CD4-positive, alpha-beta memory T cell (primary cell): Measurements from ENCODE around the gene FOXC1. TPM values are rescaled to one million over a fixed set of nuclear protein-coding genes. Genes with fewer than 3 reads are reported as not detected.
A peak's percentile ranks its signal among the peaks of the same experiment; 100 is the strongest.

Source experiments
- CTCF ChIA-PET: fragments of 350-600 bp; sonication (Branson Sonifier 250); formaldehyde crosslinking; loops from one replicate; lab custom pipeline; 2021; ENCODE audit warnings: inconsistent platforms; ENCODE audit not compliant: partially characterized antibody; lab: Charles Lee
- POLR2A ChIA-PET: fragments of 350-600 bp; sonication (Branson Sonifier 250); formaldehyde crosslinking; loops from one replicate; lab custom pipeline; 2021; ENCODE audit not compliant: partially characterized antibody; lab: Charles Lee
- DNase-seq, 5 donors: peaks; one replicate each; pipeline versions ENCODE4 v3.0.0 to v3.0.0-alpha.2; 2020 to 2022; ENCODE audit warnings: mixed read lengths in 1 of 5
- H3K27ac ChIP-seq: one replicate; pipeline ENCODE4 v1.7.0; 2013; ENCODE audit warnings: low read depth, low read length
- H3K27me3 ChIP-seq: 2 replicates; pipeline ENCODE4 v1.7.0; 2013; ENCODE audit warnings: mild to moderate bottlenecking, low read length, moderate library complexity; ENCODE audit not compliant: insufficient read depth
- H3K36me3 ChIP-seq: 2 replicates; pipeline ENCODE4 v1.7.0; 2013; ENCODE audit warnings: mild to moderate bottlenecking, low read length, moderate library complexity; ENCODE audit not compliant: insufficient read depth
- H3K4me1 ChIP-seq: 2 replicates; pipeline ENCODE4 v1.7.0; 2013; ENCODE audit warnings: mild to moderate bottlenecking, low read length, moderate library complexity; ENCODE audit not compliant: insufficient read depth
- H3K4me3 ChIP-seq, 2 donors: one replicate each; pipeline ENCODE4 v1.7.0; 2013; ENCODE audit warnings: low read length in 2 of 2, mild to moderate bottlenecking in 1 of 2
- H3K9me3 ChIP-seq, 2 donors: one replicate each; pipeline ENCODE4 v1.7.0; 2013; ENCODE audit warnings: low read length in 2 of 2, control low read depth in 1 of 2; ENCODE audit not compliant: control insufficient read depth in 1 of 2
- H3K27ac Mint-ChIP-seq, 7 donors: one replicate each; pipeline ENCODE4 v1.8.0; 2020 to 2021; ENCODE audit warnings: mixed read lengths in 7 of 7, mild to moderate bottlenecking in 6 of 7, inconsistent platforms in 3 of 7, moderate library complexity in 3 of 7
- H3K27me3 Mint-ChIP-seq, 2 donors: one replicate each; pipeline ENCODE4 v1.8.0; 2020 to 2021; ENCODE audit warnings: mixed read lengths in 2 of 2
- H3K36me3 Mint-ChIP-seq, 2 donors: one replicate each; pipeline ENCODE4 v1.8.0; 2020 to 2021; ENCODE audit warnings: mixed read lengths in 2 of 2, inconsistent platforms in 1 of 2, mild to moderate bottlenecking in 1 of 2
- H3K4me1 Mint-ChIP-seq, 4 donors: one replicate each; pipeline ENCODE4 v1.8.0; 2020 to 2021; ENCODE audit warnings: mixed read lengths in 4 of 4, mild to moderate bottlenecking in 1 of 4
- H3K4me3 Mint-ChIP-seq, 8 donors: one replicate each; pipeline ENCODE4 v1.8.0; 2020 to 2021; ENCODE audit warnings: mixed read lengths in 8 of 8, mild to moderate bottlenecking in 7 of 8, moderate library complexity in 6 of 8, inconsistent platforms in 3 of 8
- H3K9me3 Mint-ChIP-seq, 8 donors: one replicate each; pipeline ENCODE4 v1.8.0; 2020 to 2021; ENCODE audit warnings: mixed read lengths in 8 of 8, mild to moderate bottlenecking in 5 of 8, inconsistent platforms in 3 of 8, moderate library complexity in 1 of 8
- intact Hi-C: fragments of 100-400 bp; cut with micrococcal nuclease; formaldehyde crosslinking; loops from one replicate; pipeline ENCODE4 v1.15.1; 2023
- polyA plus RNA-seq, 2 donors: library from polyadenylated mRNA; unstranded; fragments of 300-500 nt; fragmentation: Illumina TruSeq; gene quantifications; one replicate each; pipeline ENCODE4 v1.2.3, GENCODE V29; 2021
- total RNA-seq, 2 experiments: library from RNA; stranded (reverse); gene quantifications; one replicate each; pipeline ENCODE4 v1.2.3, GENCODE V29; 2021

FOXC1 gene
- total and polyA plus RNA-seq, 4 experiments from 2014 or later: not detected

DNA sequence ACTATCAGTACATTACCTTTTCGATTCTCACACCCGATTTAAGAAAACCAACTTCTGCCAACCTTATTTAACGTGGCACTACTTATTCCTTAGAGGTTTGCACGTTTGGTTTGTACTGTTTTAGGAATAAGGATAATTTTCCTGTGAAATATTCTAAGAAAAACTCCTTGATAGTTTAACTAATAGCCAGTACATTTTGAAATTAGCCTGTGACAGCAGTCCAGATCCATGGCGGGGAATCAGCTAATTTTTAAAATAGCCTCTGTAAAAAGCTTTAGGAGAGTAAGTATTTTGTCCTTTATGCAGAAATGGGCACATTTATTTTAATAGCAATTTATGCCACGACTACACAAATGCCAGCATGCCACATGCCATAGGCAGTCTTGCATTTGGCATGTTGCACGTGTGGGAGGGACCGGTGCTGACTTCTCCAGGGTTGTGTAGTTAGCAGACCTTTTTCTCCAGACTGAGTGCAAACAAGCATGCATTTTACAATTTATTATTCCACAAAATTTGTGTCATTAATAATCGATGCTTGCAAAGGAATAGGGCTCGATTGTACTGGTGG is 6.2 kb downstream of the FOXC1 start:
- no peaks in the 10 kb centered on the region for H3K36me3 ChIP-seq
- Mint-ChIP-seq H3K4me3 (peak overlapping the region in 1 of 8 donors; percentile 25), H3K27me3 (peaks cover 42 to 51% of the 10 kb centered on the region in 2 donors), H3K36me3 (peaks cover 0 to 4% of the 10 kb centered on the region in 2 donors), H3K4me1 (peaks cover 6 to 22% (median 10%) of the 10 kb centered on the region in 4 donors), H3K27ac (peak overlapping the region in 1 of 7 donors; percentile 58), H3K9me3 (peaks cover 0 to 3% (median 0%) of the 10 kb centered on the region in 8 donors)
- peaks cover 30% of the 10 kb centered on the region for H3K27me3 ChIP-seq
- no peak overlapping the region for H3K4me3 ChIP-seq
- H3K9me3 ChIP-seq: no peaks in the 10 kb centered on the region
- intact Hi-C loops: no loop called here
- ChIA-PET POLR2A (no interaction called here), CTCF (interaction anchor here (1.1 to 1.3 kb wide), 2 partner anchors 14 to 19 kb away, joined by 3 read pairs; no protein-coding TSS in a partner anchor)
- H3K4me1 ChIP-seq: peaks cover 21% of the 10 kb centered on the region
- no peak overlapping the region for H3K27ac ChIP-seq
- no peak for DNase-seq

DNA sequence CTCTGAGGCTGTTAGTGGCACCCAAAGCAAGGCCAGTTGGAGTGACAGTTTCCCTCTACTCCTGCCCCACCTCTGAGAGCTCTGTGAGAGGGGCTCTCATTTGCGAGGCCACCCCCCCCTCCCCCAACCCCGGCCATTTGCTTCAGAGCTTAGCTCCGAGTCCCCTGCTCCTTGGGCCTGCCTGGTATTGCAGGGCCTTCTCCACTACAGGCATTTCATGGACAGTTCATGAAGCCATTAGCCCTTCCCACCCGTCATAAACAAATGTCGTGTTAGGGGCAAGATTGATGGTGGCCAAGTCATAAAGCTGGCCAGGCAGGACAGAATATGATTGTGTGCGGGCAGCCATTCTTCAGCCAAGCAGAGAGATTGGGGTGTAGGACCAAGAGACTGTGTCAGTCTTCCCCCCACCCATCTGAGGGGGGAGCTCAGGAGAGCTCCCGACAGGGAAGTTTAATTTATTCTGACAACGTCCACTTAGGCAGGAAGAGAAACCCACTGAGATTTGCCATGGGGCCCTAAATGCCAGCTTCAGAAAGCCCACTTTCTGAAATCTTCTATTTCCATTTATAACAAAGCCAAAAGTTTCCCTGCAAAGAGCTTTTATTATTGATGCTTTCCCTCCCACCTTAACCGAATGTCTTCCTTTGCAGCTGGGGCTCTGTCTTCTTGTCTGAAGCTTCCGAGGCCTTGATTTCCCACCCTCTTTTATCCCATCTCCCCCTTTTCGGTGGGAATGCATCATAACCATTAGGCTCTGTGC is 7.2 kb downstream of the FOXC1 start:
- H3K4me1 Mint-ChIP-seq: peaks cover 5 to 20% (median 9%) of the 10 kb centered on the region in 4 donors
- DNase-seq: no peak
- no peak overlapping the region for H3K4me3 Mint-ChIP-seq
- ChIA-PET POLR2A (no interaction called here), CTCF (interaction anchor here (1.5 kb wide), 1 partner anchor 1018 kb away, joined by 3 read pairs; no protein-coding TSS in a partner anchor)
- intact Hi-C loops: no loop called here
- Histone ChIP-seq H3K9me3 (no peaks in the 10 kb centered on the region), H3K4me3 (no peak overlapping the region), H3K27me3 (peaks cover 28% of the 10 kb centered on the region), H3K4me1 (peaks cover 18% of the 10 kb centered on the region), H3K36me3 (no peaks in the 10 kb centered on the region), H3K27ac (no peak overlapping the region)
- H3K27me3 Mint-ChIP-seq: peaks cover 44 to 59% of the 10 kb centered on the region in 2 donors
- H3K27ac Mint-ChIP-seq: no peak overlapping the region
- peaks cover 4% of the 10 kb centered on the region in 2 donors for H3K36me3 Mint-ChIP-seq
- H3K9me3 Mint-ChIP-seq: peaks cover 0 to 3% (median 0%) of the 10 kb centered on the region in 8 donors

DNA sequence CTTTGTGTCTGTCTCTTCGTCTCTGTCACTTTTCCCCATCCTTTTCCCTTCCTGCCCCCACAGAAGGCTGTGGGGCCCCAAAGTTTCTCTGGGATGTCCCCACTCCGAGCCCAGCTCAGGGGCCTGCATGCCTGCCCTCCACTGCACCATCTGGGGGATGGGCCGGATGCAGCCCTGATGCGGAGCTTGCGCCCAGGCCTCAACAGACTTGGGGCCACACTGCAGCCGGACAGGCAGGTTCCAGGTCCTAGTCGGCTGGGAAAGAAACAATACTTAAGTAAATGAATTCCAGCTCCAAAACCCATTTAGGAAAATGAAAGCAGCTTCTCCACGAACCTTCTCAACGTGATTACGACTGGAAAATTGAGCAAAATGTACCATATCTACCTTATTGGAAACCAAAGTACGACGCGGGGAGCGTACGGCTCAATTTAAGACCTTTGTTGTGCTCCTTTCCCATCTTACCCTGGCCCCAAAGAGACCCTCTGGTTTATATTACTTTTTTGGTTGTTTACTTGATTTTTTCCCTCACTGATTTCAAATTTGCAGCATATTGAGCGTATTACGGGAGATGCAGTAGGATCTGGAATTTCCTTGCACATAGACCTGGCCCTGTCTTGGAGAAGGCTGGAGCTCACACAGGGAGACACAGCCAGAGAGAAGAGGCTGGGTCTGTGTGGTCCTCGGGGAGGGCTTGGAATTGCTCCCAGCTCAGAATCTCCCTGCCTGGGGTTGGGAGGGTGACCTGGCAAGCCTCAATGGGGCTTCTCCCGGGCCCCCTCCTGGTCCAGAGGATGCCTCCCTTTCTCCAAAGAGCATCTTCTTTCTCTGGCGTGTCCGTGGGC is 8.0 kb downstream of the FOXC1 start:
- intact Hi-C loops: no loop called here
- Histone ChIP-seq H3K4me3 (no peak overlapping the region), H3K27ac (no peak overlapping the region), H3K36me3 (no peaks in the 10 kb centered on the region), H3K4me1 (peaks cover 10% of the 10 kb centered on the region), H3K9me3 (no peaks in the 10 kb centered on the region), H3K27me3 (peaks cover 20% of the 10 kb centered on the region)
- CTCF ChIA-PET: interaction anchor here (1.5 kb wide), 1 partner anchor 1017 kb away, joined by 3 read pairs; no protein-coding TSS in a partner anchor
- POLR2A ChIA-PET: no interaction called here
- Mint-ChIP-seq H3K27ac (no peak overlapping the region), H3K36me3 (peaks cover 3 to 12% of the 10 kb centered on the region in 2 donors), H3K27me3 (peaks cover 45 to 58% of the 10 kb centered on the region in 2 donors), H3K9me3 (no peaks in the 10 kb centered on the region), H3K4me3 (peak overlapping the region in 2 of 8 donors; percentile 0 to 26), H3K4me1 (peaks cover 2 to 12% (median 4%) of the 10 kb centered on the region in 4 donors)
- DNase-seq: no peak

DNA sequence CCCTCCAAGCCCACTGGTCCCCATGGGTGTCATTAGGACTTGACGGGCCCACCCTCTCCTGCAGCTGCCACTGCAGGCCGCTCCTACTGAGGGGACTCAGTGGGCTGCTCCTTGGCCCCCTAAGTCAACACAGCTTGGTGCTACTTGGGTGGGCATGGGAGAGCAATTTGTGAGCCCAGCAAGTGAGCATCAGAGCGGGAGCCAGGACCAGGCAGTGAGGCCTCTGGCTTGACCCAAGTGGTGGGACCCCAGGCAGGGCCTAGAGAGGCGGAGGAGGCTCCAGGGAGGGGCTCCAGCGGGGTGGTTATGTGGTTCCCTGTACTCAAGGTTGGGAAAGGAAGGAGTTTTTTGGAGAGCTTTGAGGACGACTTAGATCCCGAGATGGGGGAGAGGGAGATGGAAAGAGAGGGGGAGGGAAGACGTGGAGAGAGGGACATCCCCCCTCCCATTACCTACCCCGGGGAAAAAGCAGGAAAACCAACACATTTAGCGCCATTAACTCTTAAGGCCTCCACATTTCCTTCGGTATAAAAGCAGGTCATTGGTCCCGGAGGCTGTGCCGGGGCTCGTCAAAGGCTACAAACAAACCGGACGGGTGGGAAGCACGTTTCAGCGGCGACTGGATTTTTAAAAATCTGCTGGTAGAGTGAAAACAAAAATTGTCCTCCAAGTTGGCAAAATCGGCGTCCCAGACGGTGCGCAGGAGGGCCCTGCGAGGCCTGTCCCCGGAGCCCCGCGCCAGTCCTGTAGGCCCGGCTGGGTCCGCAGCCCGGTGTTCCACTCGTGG is 8.8 kb downstream of the FOXC1 start:
- Histone ChIP-seq H3K27me3 (peaks cover 12% of the 10 kb centered on the region), H3K4me1 (peaks cover 8% of the 10 kb centered on the region), H3K27ac (no peak overlapping the region), H3K4me3 (no peak overlapping the region), H3K36me3 (no peaks in the 10 kb centered on the region), H3K9me3 (no peaks in the 10 kb centered on the region)
- intact Hi-C loops: no loop called here
- POLR2A ChIA-PET: no interaction called here
- Mint-ChIP-seq H3K9me3 (no peaks in the 10 kb centered on the region), H3K4me1 (peaks cover 2 to 5% (median 3%) of the 10 kb centered on the region in 4 donors), H3K27ac (no peak overlapping the region), H3K36me3 (peaks cover 4 to 19% of the 10 kb centered on the region in 2 donors), H3K4me3 (peak overlapping the region in 3 of 8 donors; percentile 13 to 36 (median 13)), H3K27me3 (peaks cover 45 to 58% of the 10 kb centered on the region in 2 donors)
- DNase-seq: no peak
- CTCF ChIA-PET: no interaction called here

DNA sequence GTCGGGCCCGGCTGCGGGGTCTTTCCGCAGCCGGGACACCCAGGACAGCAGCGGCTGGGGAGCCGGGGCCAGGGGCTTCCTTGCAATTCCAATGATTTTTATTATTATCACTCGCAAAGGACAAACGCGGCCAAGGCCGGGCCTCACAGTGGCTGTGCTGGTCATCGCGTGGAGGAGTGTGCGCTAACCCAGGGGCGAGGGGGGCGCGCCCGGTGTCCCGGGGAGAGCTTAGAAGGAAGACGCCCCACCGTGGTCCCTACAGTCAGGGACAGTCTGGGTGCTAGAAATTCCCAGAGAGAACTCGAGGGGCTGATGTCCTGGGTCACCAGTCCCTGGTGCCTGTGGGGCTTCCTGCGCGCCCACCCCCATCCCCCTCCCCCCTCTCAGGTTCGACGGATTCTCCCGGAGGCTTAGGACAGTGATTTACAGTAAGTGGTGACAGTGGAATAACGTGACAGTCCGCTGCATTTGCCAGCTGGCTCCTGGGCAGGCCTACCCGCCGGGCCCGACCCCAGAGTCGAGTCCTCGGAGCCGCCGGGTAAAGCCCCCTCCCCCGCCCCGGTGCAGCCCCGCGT is 9.5 kb downstream of the FOXC1 start:
- H3K4me1 ChIP-seq: peaks cover 1% of the 10 kb centered on the region
- H3K4me1 Mint-ChIP-seq: peaks cover 0 to 4% (median 1%) of the 10 kb centered on the region in 4 donors
- H3K36me3 Mint-ChIP-seq: peaks cover 4 to 22% of the 10 kb centered on the region in 2 donors
- no peaks in the 10 kb centered on the region for H3K36me3 ChIP-seq
- no peak overlapping the region for H3K4me3 Mint-ChIP-seq
- H3K27ac ChIP-seq: no peak overlapping the region
- ChIA-PET POLR2A (no interaction called here), CTCF (no interaction called here)
- H3K4me3 ChIP-seq: no peak overlapping the region
- no peaks in the 10 kb centered on the region for H3K9me3 ChIP-seq
- H3K27me3 ChIP-seq: peaks cover 7% of the 10 kb centered on the region
- intact Hi-C loops: no loop called here
- H3K27me3 Mint-ChIP-seq: peaks cover 42 to 57% of the 10 kb centered on the region in 2 donors
- no peaks in the 10 kb centered on the region for H3K9me3 Mint-ChIP-seq
- no peak overlapping the region for H3K27ac Mint-ChIP-seq
- DNase-seq: no peak

DNA sequence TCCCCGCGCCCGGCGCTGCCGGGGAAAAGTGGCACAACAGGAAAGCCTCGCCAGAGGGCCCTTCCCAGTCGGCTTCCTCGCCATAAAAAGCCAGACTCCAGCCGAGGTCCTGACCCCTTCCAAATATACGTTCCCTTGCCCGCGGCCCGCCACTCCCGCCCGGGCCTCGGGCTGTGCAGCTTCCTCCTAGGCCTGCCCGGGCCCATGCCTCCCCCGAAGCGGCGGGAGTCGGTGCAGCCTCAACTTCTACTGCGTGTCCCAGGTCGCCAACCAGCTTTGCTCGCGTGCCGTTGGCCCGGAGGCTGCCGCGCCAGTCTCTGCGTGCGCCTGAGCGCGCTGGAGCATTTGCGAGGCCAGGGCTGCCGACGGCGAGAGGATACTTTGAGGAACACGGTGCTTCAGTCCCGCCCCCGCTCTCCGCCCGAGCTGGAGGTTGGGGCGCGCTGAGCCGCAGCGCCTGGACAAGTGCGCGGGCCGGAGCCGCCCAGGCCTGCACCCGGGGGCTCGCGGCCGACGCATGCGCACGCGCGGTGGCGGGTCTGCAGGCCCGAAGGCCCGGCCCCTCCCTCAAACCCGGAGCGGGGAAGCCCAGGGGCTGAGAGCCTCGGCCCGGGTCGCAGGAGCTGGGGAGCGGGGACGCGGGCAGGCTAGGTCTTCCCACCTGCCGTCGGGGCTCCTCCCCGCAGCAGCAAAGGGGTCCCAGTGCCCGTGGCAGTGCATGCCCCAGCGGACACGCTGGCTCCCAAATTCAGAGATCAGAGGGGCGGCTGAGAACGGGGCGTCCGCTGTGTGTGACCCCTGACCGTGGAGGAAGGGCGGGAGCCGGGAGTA is 10.2 kb downstream of the FOXC1 start:
- Mint-ChIP-seq H3K27ac (no peak overlapping the region), H3K4me3 (no peak overlapping the region), H3K9me3 (no peaks in the 10 kb centered on the region), H3K27me3 (peaks cover 42 to 57% of the 10 kb centered on the region in 2 donors), H3K36me3 (peaks cover 4 to 22% of the 10 kb centered on the region in 2 donors), H3K4me1 (peaks cover 0 to 4% (median 2%) of the 10 kb centered on the region in 4 donors)
- Histone ChIP-seq H3K9me3 (no peaks in the 10 kb centered on the region), H3K27ac (no peak overlapping the region), H3K4me3 (no peak overlapping the region), H3K36me3 (no peaks in the 10 kb centered on the region), H3K4me1 (peaks cover 2% of the 10 kb centered on the region), H3K27me3 (peaks cover 4% of the 10 kb centered on the region)
- ChIA-PET POLR2A (no interaction called here), CTCF (no interaction called here)
- intact Hi-C loops: no loop called here
- no peak for DNase-seq
